Measurements from ENCODE around the gene ATP7A.
"Not testable (repeated sequence)": the region's sequence is repeated elsewhere in the genome, so short reads cannot be mapped to it uniquely, and the experiment has no call there.

Gene ATP7A

GRCh38 chrX:78071331-78071730, 160.8 kb downstream of the ATP7A start:
- no peak overlapping the region for H2BK120ac ChIP-seq (ENCODE audit: low read depth, low read length)
- H4K5ac ChIP-seq (ENCODE audit: low read length), result no peak overlapping the region
- no peak overlapping the region for H3K23ac ChIP-seq (ENCODE audit: low read length)
- H3K36me3 ChIP-seq (ENCODE audit: control insufficient read depth, insufficient read depth, low read length), result no peaks in the 10 kb centered on the region
- no peak overlapping the region for H3K4me3 ChIP-seq (ENCODE audit: low read length)
- H3K4me1 ChIP-seq (ENCODE audit: control insufficient read depth, low read depth, low read length), result no peaks in the 10 kb centered on the region
- no peak overlapping the region for H3K18ac ChIP-seq (ENCODE audit: low read length)
- no peak overlapping the region for H2AK5ac ChIP-seq (ENCODE audit: low read length)
- H3K4me2 ChIP-seq (ENCODE audit: low read length), result no peak overlapping the region
- no peak overlapping the region for H3K4ac ChIP-seq (ENCODE audit: low read depth, low read length)
- H2BK15ac ChIP-seq (replicated peaks; ENCODE audit: low read depth), result no peak overlapping the region
- H3K79me2 ChIP-seq (ENCODE audit: control insufficient read depth, insufficient read depth, low read length), result no peaks in the 10 kb centered on the region
- H3K27me3 ChIP-seq (ENCODE audit: insufficient read depth, low read length, poor library complexity), result no peaks in the 10 kb centered on the region
- no peak overlapping the region for H4K8ac ChIP-seq (ENCODE audit: low read depth, low read length)
- no peak overlapping the region for H3K56ac ChIP-seq (ENCODE audit: low read length)
- no peak overlapping the region for H3K27ac ChIP-seq (ENCODE audit: low read depth, low read length)
- no peaks in the 10 kb centered on the region for H3K79me1 ChIP-seq (ENCODE audit: low read length)
- H3K9ac ChIP-seq (ENCODE audit: low read length), result no peak overlapping the region
- H2BK5ac ChIP-seq (ENCODE audit: low read length), result no peak overlapping the region
- no peak for DNase-seq
- no CpG with 5 or more reads among the region's 3 CpGs for WGBS (ENCODE audit: extremely low coverage, insufficient coverage, low lambda C conversion rate)

GRCh38 chrX:78073147-78074077, 162.9 kb downstream of the ATP7A start:
- not testable (repeated sequence) for H3K4me1 ChIP-seq (ENCODE audit: control insufficient read depth, low read depth, low read length); H3K18ac ChIP-seq (ENCODE audit: low read length); H3K4me3 ChIP-seq (ENCODE audit: low read length); H4K8ac ChIP-seq (ENCODE audit: low read depth, low read length); H3K4ac ChIP-seq (ENCODE audit: low read depth, low read length); H3K36me3 ChIP-seq (ENCODE audit: control insufficient read depth, insufficient read depth, low read length); H3K56ac ChIP-seq (ENCODE audit: low read length); H3K79me1 ChIP-seq (ENCODE audit: low read length); H2AK5ac ChIP-seq (ENCODE audit: low read length); H3K27me3 ChIP-seq (ENCODE audit: insufficient read depth, low read length, poor library complexity); H2BK5ac ChIP-seq (ENCODE audit: low read length); H2BK120ac ChIP-seq (ENCODE audit: low read depth, low read length); H3K79me2 ChIP-seq (ENCODE audit: control insufficient read depth, insufficient read depth, low read length); H3K27ac ChIP-seq (ENCODE audit: low read depth, low read length); H4K5ac ChIP-seq (ENCODE audit: low read length); H2BK15ac ChIP-seq (replicated peaks; ENCODE audit: low read depth); H3K9ac ChIP-seq (ENCODE audit: low read length); H3K23ac ChIP-seq (ENCODE audit: low read length); DNase-seq; H3K4me2 ChIP-seq (ENCODE audit: low read length)
- no CpG with 5 or more reads among the region's 14 CpGs for WGBS (ENCODE audit: extremely low coverage, insufficient coverage, low lambda C conversion rate)

- no peak overlapping the region for H2BK15ac ChIP-seq (replicated peaks; ENCODE audit: low read depth)
- no peak overlapping the region for H3K56ac ChIP-seq (ENCODE audit: low read length)
- no peak overlapping the region for H4K5ac ChIP-seq (ENCODE audit: low read length)
- no peak overlapping the region for H2AK5ac ChIP-seq (ENCODE audit: low read length)
- no peaks in the 10 kb centered on the region for H3K79me1 ChIP-seq (ENCODE audit: low read length)
- no peak overlapping the region for H3K23ac ChIP-seq (ENCODE audit: low read length)
- DNase-seq, result no peak
- H3K79me2 ChIP-seq (ENCODE audit: control insufficient read depth, insufficient read depth, low read length), result no peaks in the 10 kb centered on the region
- H3K4me3 ChIP-seq (ENCODE audit: low read length), result no peak overlapping the region
- no peak overlapping the region for H2BK120ac ChIP-seq (ENCODE audit: low read depth, low read length)
- H3K4me2 ChIP-seq (ENCODE audit: low read length), result no peak overlapping the region
- no peaks in the 10 kb centered on the region for H3K4me1 ChIP-seq (ENCODE audit: control insufficient read depth, low read depth, low read length)
- no peak overlapping the region for H3K9ac ChIP-seq (ENCODE audit: low read length)
- no peak overlapping the region for H2BK5ac ChIP-seq (ENCODE audit: low read length)
- no peak overlapping the region for H4K8ac ChIP-seq (ENCODE audit: low read depth, low read length)
- no peaks in the 10 kb centered on the region for H3K27me3 ChIP-seq (ENCODE audit: insufficient read depth, low read length, poor library complexity)
- H3K18ac ChIP-seq (ENCODE audit: low read length), result no peak overlapping the region
- no peak overlapping the region for H3K27ac ChIP-seq (ENCODE audit: low read depth, low read length)
- H3K36me3 ChIP-seq (ENCODE audit: control insufficient read depth, insufficient read depth, low read length), result no peaks in the 10 kb centered on the region
- H3K4ac ChIP-seq (ENCODE audit: low read depth, low read length), result no peak overlapping the region
These were observed 163.6 kb downstream of the ATP7A start for GRCh38 chrX:78074088-78074487.

- no peak for DNase-seq
- no peaks in the 10 kb centered on the region for H3K4me1 ChIP-seq (ENCODE audit: control insufficient read depth, low read depth, low read length)
- H3K4me2 ChIP-seq (ENCODE audit: low read length), result no peak overlapping the region
- H3K27me3 ChIP-seq (ENCODE audit: insufficient read depth, low read length, poor library complexity), result no peaks in the 10 kb centered on the region
- H2BK120ac ChIP-seq (ENCODE audit: low read depth, low read length), result no peak overlapping the region
- H3K27ac ChIP-seq (ENCODE audit: low read depth, low read length), result no peak overlapping the region
- H4K8ac ChIP-seq (ENCODE audit: low read depth, low read length), result no peak overlapping the region
- no peaks in the 10 kb centered on the region for H3K79me2 ChIP-seq (ENCODE audit: control insufficient read depth, insufficient read depth, low read length)
- H2BK5ac ChIP-seq (ENCODE audit: low read length), result no peak overlapping the region
- no peak overlapping the region for H3K18ac ChIP-seq (ENCODE audit: low read length)
- H3K4me3 ChIP-seq (ENCODE audit: low read length), result no peak overlapping the region
- no peaks in the 10 kb centered on the region for H3K79me1 ChIP-seq (ENCODE audit: low read length)
- H4K5ac ChIP-seq (ENCODE audit: low read length), result no peak overlapping the region
- H2BK15ac ChIP-seq (replicated peaks; ENCODE audit: low read depth), result no peak overlapping the region
- no peak overlapping the region for H3K56ac ChIP-seq (ENCODE audit: low read length)
- H3K9ac ChIP-seq (ENCODE audit: low read length), result no peak overlapping the region
- WGBS (ENCODE audit: extremely low coverage, insufficient coverage, low lambda C conversion rate), result no CpG with 5 or more reads among the region's 5 CpGs
- H3K23ac ChIP-seq (ENCODE audit: low read length), result no peak overlapping the region
- no peaks in the 10 kb centered on the region for H3K36me3 ChIP-seq (ENCODE audit: control insufficient read depth, insufficient read depth, low read length)
- no peak overlapping the region for H2AK5ac ChIP-seq (ENCODE audit: low read length)
- H3K4ac ChIP-seq (ENCODE audit: low read depth, low read length), result no peak overlapping the region
These were observed 165.4 kb downstream of the ATP7A start for GRCh38 chrX:78075787-78076389.

GRCh38 chrX:78081413-78081812, 170.9 kb downstream of the ATP7A start:
- H4K8ac ChIP-seq (ENCODE audit: low read depth, low read length); H3K4ac ChIP-seq (ENCODE audit: low read depth, low read length); H3K18ac ChIP-seq (ENCODE audit: low read length); H4K5ac ChIP-seq (ENCODE audit: low read length); H3K36me3 ChIP-seq (ENCODE audit: control insufficient read depth, insufficient read depth, low read length); H3K9ac ChIP-seq (ENCODE audit: low read length); H3K27ac ChIP-seq (ENCODE audit: low read depth, low read length); H3K79me1 ChIP-seq (ENCODE audit: low read length); H2BK120ac ChIP-seq (ENCODE audit: low read depth, low read length); H3K4me3 ChIP-seq (ENCODE audit: low read length); H2BK15ac ChIP-seq (replicated peaks; ENCODE audit: low read depth); H3K56ac ChIP-seq (ENCODE audit: low read length); H3K4me2 ChIP-seq (ENCODE audit: low read length); H2AK5ac ChIP-seq (ENCODE audit: low read length); H3K4me1 ChIP-seq (ENCODE audit: control insufficient read depth, low read depth, low read length); H3K23ac ChIP-seq (ENCODE audit: low read length); H3K27me3 ChIP-seq (ENCODE audit: insufficient read depth, low read length, poor library complexity); DNase-seq; H3K79me2 ChIP-seq (ENCODE audit: control insufficient read depth, insufficient read depth, low read length); H2BK5ac ChIP-seq (ENCODE audit: low read length): not testable (repeated sequence)
- no CpG with 5 or more reads among the region's 6 CpGs for WGBS (ENCODE audit: extremely low coverage, insufficient coverage, low lambda C conversion rate)
